HCT116 (cell line): ENCODE measurements around the gene PREP. TPM values are rescaled to one million over a fixed set of nuclear protein-coding genes. Genes with fewer than 3 reads are reported as not detected.

Source experiments
- ATAC-seq: fragments of 200-7000 bp; cut with Tn5 transposase; 2 replicates; pipeline ENCODE4 v1.9.1; 2020; ENCODE audit warnings: mild to moderate bottlenecking, moderate library complexity
- BruUV-seq: library from RNA; stranded (reverse); fragments of 400-500 nt; replicated peaks from 2 replicates; lab custom pipeline; 2021; lab: Mats Ljungman, UMichigan
- CTCF ChIA-PET: fragments of 300-600 bp; sonication (Branson Sonifier 250); formaldehyde crosslinking; loops from one replicate; lab custom pipeline; 2021; ENCODE audit warnings: antibody characterized with exemption; lab: Charles Lee
- POLR2A ChIA-PET: fragments of 300-600, 350-600 bp; sonication (Branson Sonifier 250); formaldehyde crosslinking; loops from one replicate; lab custom pipeline; 2021; ENCODE audit warnings: antibody characterized with exemption; lab: Charles Lee
- RAD21 ChIA-PET, 2 experiments: fragments of 300-600 bp; sonication (Branson Sonifier 250); formaldehyde crosslinking; loops; one replicate each; lab custom pipeline; 2023; ENCODE audit warnings: low total read pairs in 2 of 2; ENCODE audit not compliant: uncharacterized antibody in 2 of 2, unreplicated experiment in 2 of 2, low non-redundant PET in 1 of 2; lab: Charles Lee
- DNase-seq: peaks from one replicate; pipeline ENCODE4 v3.0.0-alpha.2; 2010; ENCODE audit warnings: low read depth, low spot score
- H2AFZ ChIP-seq: fragments of 200-600 bp; shearing (Covaris generic), sonication (generic); 2 replicates; pipeline ENCODE4 v1.6.1; 2017; ENCODE audit warnings: low read depth, mixed run types, mixed read lengths, antibody characterized with exemption, low read length; ENCODE audit not compliant: poor library complexity, severe bottlenecking
- H3K27ac ChIP-seq: 2 replicates; pipeline ENCODE4 v1.5.1; 2012; ENCODE audit warnings: low read depth, low read length
- H3K27me3 ChIP-seq: fragments of 200-600 bp; sonication (generic); 2 replicates; pipeline ENCODE4 v1.6.1; 2016; ENCODE audit warnings: mixed run types, low read length, mixed read lengths; ENCODE audit not compliant: insufficient read depth
- H3K36me3 ChIP-seq, 2 experiments: fragments of 200-500 bp in 1 of 2; fragments of 200-600 bp in 1 of 2; sonication (Bioruptor generic) in 1 of 2; sonication (generic) in 1 of 2; 2 replicates each; pipeline versions ENCODE4 v1.5.1 to v1.6.1; 2014 to 2016; ENCODE audit warnings: low read length in 2 of 2, inconsistent platforms in 1 of 2, mixed read lengths in 1 of 2, mixed run types in 1 of 2; ENCODE audit not compliant: insufficient read depth in 2 of 2, control insufficient read depth in 1 of 2
- H3K4me1 ChIP-seq, 2 experiments: fragments of 200-600 bp in 1 of 2; sonication (generic) in 1 of 2; 2 replicates each; pipeline versions ENCODE4 v1.5.1 to v1.6.1; 2012 to 2017; ENCODE audit warnings: low read length in 2 of 2, inconsistent platforms in 1 of 2, mild to moderate bottlenecking in 1 of 2, mixed read lengths in 1 of 2, mixed run types in 1 of 2, moderate library complexity in 1 of 2; ENCODE audit not compliant: insufficient read depth in 2 of 2, control insufficient read depth in 1 of 2
- H3K4me2 ChIP-seq: fragments of 200-600 bp; sonication (generic); 2 replicates; pipeline ENCODE4 v1.6.1; 2017; ENCODE audit warnings: mixed run types, low read length, mixed read lengths
- H3K4me3 ChIP-seq, 2 experiments: fragments of 200-600 bp in 1 of 2; sonication (generic) in 1 of 2; replicated peaks in 1 of 2; 2 replicates each; pipeline ENCODE4 v1.5.1; 2011 to 2016; ENCODE audit warnings: low read length in 2 of 2, control low read depth in 1 of 2, low read depth in 1 of 2, mild to moderate bottlenecking in 1 of 2, mixed read lengths in 1 of 2, mixed run types in 1 of 2
- H3K79me2 ChIP-seq: fragments of 200-600 bp; sonication (generic); 2 replicates; pipeline ENCODE4 v1.6.1; 2017; ENCODE audit warnings: mild to moderate bottlenecking, mixed run types, low read length, moderate library complexity, mixed read lengths; ENCODE audit not compliant: insufficient read depth
- H3K9ac ChIP-seq: fragments of 200-600 bp; sonication (generic); 2 replicates; pipeline ENCODE4 v1.6.1; 2016; ENCODE audit warnings: low read length, mixed read lengths
- H3K9me2 ChIP-seq: fragments of 200-600 bp; sonication (generic), shearing (Covaris generic); 2 replicates; pipeline ENCODE4 v1.6.1; 2017; ENCODE audit warnings: mixed run types, mild to moderate bottlenecking, moderate library complexity; ENCODE audit not compliant: insufficient read depth
- H3K9me3 ChIP-seq, 2 experiments: fragments of 200-500 bp in 1 of 2; fragments of 200-600 bp in 1 of 2; sonication (Bioruptor generic) in 1 of 2; sonication (generic) in 1 of 2; 2 replicates each; pipeline ENCODE4 v1.6.1; 2014 to 2017; ENCODE audit warnings: low read length in 2 of 2, mixed read lengths in 2 of 2, inconsistent platforms in 1 of 2, low read depth in 1 of 2, mild to moderate bottlenecking in 1 of 2, mixed run types in 1 of 2, moderate library complexity in 1 of 2; ENCODE audit not compliant: control insufficient read depth in 1 of 2, insufficient read depth in 1 of 2
- H4K20me1 ChIP-seq: fragments of 200-600 bp; sonication (generic), shearing (Covaris generic); 2 replicates; pipeline ENCODE4 v1.6.1; 2017; ENCODE audit warnings: mixed run types, mild to moderate bottlenecking, moderate library complexity; ENCODE audit not compliant: insufficient read depth
- EGR1 ChIP-seq: IDR thresholded peaks from 2 replicates; pipeline ENCODE4 v1.6.1; 2012; ENCODE audit warnings: low read depth
- POLR2A ChIP-seq: IDR thresholded peaks from 2 replicates; pipeline ENCODE4 v1.7.0; 2011; ENCODE audit warnings: borderline replicate concordance; ENCODE audit not compliant: insufficient read depth, insufficient read length; ENCODE audit errors: extremely low read depth
- intact Hi-C: fragments of 100-400 bp; cut with micrococcal nuclease; formaldehyde crosslinking; loops from 2 replicates; pipeline ENCODE4 v1.10.0; 2022
- total RNA-seq: library from RNA; stranded (reverse); gene quantifications from one replicate; pipeline ENCODE4 v1.2.1, GENCODE V29; 2021; ENCODE audit not compliant: unreplicated experiment
- TF ChIP-seq, protein P1 (sequence below), 3 experiments: fragments of 200-600 bp in 1 of 3; sonication (generic) in 1 of 3; IDR thresholded peaks in 2 of 3; conservative IDR thresholded peaks in 1 of 3; 2 replicates each; pipeline ENCODE4 v1.5.1; 2012 to 2017; ENCODE audit warnings: low read depth in 2 of 3, low read length in 2 of 3, antibody characterized with exemption in 1 of 3, borderline replicate concordance in 1 of 3, control low read depth in 1 of 3, mild to moderate bottlenecking in 1 of 3, mixed read lengths in 1 of 3, mixed run types in 1 of 3, moderate library complexity in 1 of 3; ENCODE audit not compliant: insufficient read depth in 1 of 3

Gene PREP
- total RNA-seq, 1 experiment from 2014 or later: 53.5 TPM

DNA sequence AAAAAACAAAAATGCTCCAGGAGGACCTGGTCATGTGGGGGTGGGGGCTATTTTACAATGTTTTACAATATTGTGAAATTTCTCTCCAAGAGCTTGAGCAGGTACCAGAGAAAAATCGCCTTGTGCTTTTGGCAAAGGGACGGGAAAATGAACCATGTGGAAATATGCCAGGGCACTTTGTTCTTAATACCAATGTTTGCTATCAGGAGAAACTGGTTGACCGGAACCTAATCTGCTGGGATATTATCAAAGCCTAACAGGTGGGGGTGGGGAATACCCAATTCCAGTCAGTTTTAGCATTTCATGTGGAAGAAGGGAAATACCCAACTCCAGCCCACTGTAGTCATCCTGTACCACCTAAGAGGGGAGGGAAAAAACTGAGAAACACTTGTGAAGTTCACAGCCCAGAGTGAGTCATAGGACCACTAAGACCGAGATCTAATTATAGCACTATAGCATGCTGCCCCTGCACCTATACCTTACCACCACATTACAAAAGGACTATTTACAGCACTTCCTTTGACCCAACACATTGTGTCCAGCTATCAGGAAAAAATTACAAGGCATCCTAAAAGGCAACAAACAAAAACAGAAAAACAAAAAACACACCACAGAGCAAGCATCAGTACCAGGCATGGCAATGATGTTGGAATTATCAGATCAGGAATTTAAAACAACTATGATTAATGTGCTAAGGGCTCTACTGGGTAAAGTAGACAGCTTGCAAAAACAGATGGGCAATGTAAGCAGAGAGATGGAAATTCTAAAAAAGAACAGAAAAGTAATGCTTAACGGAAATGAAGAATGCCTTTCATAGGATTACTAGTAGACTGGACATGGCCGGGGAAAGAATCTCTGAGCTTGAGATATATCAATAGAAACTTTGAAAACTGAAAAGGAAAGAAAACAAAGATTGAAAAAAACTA, 138.9 kb downstream of the PREP start:
- H3K27me3 ChIP-seq: no peaks in the 10 kb centered on the region
- ChIA-PET POLR2A (no interaction called here), CTCF (no interaction called here), RAD21 (no interaction called here)
- H3K9ac ChIP-seq: no peak overlapping the region
- no peak for DNase-seq
- H3K9me3 ChIP-seq: no peaks in the 10 kb centered on the region
- intact Hi-C loops: no loop called here
- H2AFZ ChIP-seq: no peak overlapping the region
- no peaks in the 10 kb centered on the region for H3K9me2 ChIP-seq
- H3K27ac ChIP-seq: no peak overlapping the region
- H4K20me1 ChIP-seq: no peaks in the 10 kb centered on the region
- H3K4me1 ChIP-seq: peaks cover 0 to 6% of the 10 kb centered on the region in 2 experiments; a peak in 2 of 4 replicates
- H3K36me3 ChIP-seq: no peaks in the 10 kb centered on the region
- no peak overlapping the region for H3K4me3 ChIP-seq
- H3K4me2 ChIP-seq: no peak overlapping the region
- no peaks in the 10 kb centered on the region for H3K79me2 ChIP-seq
- TF ChIP-seq EGR1 (no peak), POLR2A (no peak)
- TF ChIP-seq, protein P1, sequence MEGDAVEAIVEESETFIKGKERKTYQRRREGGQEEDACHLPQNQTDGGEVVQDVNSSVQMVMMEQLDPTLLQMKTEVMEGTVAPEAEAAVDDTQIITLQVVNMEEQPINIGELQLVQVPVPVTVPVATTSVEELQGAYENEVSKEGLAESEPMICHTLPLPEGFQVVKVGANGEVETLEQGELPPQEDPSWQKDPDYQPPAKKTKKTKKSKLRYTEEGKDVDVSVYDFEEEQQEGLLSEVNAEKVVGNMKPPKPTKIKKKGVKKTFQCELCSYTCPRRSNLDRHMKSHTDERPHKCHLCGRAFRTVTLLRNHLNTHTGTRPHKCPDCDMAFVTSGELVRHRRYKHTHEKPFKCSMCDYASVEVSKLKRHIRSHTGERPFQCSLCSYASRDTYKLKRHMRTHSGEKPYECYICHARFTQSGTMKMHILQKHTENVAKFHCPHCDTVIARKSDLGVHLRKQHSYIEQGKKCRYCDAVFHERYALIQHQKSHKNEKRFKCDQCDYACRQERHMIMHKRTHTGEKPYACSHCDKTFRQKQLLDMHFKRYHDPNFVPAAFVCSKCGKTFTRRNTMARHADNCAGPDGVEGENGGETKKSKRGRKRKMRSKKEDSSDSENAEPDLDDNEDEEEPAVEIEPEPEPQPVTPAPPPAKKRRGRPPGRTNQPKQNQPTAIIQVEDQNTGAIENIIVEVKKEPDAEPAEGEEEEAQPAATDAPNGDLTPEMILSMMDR (IDR thresholded peaks at IDR 0.05 in 2 of 3, conservative IDR thresholded peaks at IDR 0.05 in 1 of 3; ENCODE audit: borderline replicate concordance in 1 of 3, insufficient read depth in 1 of 3, low read depth in 2 of 3, low read length in 2 of 3): no peak
- no peak for ATAC-seq
- no TSS peak for BruUV-seq
